GM18526 (cell line): ENCODE results near the gene MUC6.

Source experiments
- POLR2A ChIP-seq: IDR thresholded peaks from 3 replicates; pipeline ENCODE4 v1.6.1; 2011; ENCODE audit not compliant: insufficient read length; ENCODE audit errors: extremely low read depth

The MUC6 gene

DNA sequence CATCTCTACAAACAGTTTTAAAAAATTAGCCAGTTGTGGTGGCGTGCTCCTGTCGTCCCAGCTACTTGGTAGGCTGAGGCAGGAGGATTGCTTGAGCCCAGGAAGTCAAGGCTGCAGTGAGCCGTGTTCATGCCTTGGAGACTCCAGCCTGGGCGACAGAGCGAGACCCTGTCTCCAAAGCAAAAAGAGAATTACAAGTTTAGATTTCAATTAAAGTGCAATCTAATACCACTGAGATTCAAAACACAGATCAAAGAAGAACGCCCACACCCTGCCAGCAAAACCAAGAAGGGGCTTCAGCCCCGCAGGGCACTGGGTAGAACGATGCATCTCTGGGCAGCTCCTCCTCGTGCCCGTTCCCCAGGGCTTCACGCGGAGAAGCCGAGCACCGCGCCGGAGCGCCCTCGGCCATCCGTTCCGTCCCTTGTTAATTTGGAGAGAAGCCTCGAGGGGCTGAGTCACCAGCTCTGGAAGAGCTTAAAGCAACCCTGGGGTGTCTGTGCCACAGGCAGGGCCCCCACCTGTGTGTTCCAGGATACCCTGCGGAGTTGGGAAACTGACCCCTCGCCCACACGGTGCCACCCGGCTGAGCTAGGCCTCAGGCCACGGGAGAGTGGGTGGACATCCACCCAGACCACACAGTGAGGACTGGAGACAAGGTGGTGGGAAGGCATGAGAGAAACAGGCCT, 63.9 kb downstream of the MUC6 start:
- no peak for TF ChIP-seq POLR2A

DNA sequence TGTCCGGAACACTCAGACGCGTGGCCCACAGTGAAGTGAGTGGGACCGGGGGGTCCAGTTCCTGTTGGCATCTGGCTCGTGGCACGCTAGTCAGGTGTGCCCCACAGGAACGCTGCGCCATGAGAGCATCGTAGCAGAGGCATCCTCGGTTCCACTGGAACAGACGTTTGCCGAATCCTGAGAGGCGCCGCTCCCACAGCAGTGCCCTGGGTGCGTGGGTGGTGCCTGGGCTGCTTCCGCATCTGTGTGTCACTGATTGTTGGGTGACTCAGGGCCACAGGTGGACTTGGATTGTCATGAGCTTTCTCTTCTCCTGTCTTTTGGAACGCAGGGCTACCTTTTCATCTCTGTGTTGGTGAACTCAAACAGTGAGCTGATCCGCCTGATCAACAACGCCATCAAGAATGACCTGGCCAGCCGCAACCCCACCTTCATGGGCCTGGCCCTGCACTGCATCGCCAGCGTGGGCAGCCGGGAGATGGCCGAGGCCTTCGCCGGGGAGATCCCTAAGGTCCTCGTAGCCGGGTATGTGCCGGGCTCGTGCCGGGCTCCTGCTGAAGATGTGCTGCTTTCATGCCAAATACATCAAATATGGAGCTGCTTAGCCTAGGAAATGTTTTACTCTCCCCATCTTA, 64.7 kb downstream of the MUC6 start:
- TF ChIP-seq POLR2A = no peak

DNA sequence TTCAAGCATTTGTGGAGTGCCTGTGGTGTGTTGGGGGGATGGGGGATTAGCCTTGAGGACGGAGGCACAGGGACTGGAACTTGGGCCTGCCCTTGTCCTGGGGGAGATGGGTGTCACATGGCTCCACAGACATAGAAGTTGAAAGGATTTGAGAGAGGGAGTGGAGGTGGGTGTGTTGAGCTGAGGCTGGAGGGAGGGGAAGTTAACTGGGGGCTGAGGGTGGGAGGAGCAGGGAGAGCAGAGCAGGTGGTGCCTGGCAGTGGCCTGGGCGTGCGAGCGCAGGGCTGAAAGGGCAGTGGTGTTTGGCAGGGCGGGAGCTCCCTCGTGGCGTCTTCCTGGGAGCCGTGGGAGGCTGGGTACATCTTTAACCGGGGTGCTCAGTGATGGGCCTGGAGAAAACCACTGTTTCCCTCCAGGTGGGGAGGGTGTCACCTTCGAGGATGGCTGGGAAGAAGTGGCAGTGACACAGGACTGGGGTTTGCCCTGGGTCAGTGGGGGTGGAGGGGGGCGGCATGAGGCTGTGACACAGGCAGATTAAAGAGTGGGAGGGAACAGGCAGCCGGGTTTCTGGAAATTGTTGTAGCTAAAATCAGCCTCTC, 65.3 kb downstream of the MUC6 start:
- no peak for TF ChIP-seq POLR2A

DNA sequence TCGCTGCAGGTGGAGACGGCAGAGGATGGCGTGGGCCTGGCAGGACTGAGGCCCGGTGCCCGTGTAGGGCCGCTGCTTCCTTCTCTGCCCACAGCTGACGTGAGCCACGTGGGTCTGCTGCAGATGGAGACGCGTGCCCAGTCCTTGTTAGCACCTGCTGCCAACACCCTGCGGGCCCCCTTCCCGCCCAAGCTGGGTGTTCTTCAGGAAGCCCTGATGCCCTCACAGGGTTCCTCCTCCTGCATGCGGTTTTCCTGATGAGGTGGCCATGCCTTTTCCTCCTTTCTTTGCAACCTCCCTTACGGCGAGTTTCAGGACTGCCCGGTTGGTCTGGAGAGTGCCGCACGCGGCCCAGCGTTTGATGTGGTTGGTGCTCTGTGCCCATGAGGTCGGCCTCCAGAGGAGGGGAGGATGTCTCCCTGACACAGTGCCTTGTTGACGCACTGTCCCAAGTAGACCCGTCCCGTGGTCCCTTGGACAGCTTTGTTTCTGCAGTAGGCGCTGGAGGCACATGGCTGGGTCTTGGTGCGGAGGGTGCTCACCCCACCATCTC, 66.1 kb downstream of the MUC6 start:
- TF ChIP-seq POLR2A = no peak

DNA sequence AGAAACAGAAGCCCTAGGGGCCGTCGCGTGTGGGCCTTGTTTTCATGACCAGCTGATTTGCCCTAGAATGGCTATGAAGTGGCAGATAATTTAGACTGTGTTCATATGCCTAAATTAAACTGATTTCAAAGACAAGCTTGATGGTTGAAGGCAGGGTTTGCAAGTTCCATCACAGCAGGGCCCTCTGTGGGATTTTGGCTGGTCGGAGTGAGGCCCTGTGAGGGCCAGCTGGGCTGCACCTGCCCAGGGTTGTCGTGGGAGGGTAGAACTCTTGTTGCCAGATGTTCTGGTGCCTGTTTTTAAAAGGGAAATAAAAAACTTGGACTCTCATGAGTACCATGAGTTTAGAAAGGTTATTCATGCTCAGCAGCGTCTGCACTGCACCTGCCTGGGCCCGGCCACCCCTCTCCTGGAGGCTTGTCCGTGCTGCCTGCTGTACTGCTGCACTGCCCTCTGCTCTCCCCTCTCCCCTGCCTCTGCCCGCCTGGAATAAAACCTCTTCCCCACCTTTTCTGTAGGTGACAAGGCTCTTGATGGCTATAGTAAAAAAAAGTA, 66.8 kb downstream of the MUC6 start:
- no peak for TF ChIP-seq POLR2A

DNA sequence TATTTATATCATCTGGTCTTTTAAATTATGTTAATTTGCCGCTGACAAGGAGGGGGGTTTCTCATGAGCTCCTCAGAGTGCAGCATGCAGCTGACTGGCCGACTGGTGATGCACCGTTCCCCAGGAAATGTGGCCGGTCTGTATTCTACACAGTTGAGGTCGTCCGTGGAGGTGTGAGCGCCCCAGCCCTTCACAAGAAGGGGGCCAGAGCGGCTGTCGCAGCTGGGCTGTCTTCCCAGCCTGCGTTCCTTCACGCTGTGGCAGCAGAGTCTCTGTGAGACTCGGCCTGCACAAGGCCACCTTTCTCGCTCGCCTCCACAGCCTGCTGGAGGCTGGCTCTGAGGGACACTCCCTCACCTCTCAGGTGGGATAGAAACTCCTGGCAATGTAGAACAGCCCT, 67.7 kb downstream of the MUC6 start:
- no peak for TF ChIP-seq POLR2A

DNA sequence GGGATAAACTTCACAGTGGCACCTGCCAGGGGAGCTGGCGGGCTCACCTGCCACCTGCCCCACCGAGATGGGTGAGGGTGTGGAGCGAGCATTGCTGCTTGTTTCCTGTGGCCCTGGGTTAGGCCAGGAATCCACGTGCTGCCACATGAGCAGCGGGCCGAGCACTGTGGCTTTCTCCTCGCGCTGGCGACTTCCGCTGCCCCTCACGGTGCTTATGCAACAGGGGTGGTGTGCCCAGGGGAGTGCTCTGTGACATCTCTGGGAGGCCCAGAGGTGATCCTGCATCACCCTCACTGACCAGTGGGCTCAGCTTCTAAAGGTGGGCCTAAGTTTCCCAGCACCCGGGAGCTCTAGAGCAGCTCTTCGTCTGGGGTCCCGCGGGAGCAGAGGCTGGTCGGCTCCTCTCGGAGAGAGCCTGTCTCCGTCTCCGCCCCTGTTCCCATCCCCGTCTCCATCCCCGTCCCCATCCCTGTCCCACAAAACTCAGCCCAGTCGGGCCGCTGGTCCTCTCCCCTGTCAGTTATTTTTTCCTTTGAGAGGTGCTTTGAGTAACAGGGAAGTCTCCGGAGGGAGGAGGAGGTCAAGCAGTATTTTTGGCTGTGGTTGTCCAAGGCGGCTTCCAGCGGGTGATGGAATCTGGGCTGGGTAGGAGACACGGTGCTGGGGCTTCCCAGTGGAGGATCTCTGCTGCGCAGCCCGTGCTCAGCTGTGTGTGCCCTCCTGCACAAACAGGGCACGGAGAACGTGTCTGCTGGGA, 68.3 kb downstream of the MUC6 start:
- TF ChIP-seq POLR2A = no peak

DNA sequence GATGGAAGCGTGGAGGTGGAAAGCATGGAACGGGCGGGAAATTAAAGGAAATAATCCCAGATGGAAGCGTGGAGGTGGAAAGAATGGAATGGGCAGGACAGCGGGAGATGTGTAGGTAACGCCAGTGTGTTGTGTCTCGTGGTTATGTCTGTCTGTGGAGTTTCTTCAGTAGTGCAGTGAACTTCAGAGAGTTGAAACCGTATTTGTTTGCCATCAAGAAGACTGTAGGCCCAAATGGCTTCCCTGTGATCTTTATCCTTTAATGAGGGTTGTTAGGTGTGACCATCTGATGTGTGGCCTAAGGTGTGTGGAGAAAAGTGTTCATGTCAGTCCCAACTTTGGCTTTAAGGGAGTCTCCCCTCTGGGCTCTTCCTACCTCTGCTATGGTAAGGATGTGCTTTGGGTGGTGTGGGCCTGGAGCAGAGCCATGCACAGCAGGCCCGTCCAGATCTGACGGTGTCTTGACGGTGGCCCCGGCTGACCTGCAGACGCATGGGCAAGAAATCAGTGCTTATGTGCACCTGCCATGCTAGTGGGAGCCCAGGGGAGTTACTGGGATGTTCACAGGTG, 71.2 kb downstream of the MUC6 start:
- TF ChIP-seq POLR2A = no peak

DNA sequence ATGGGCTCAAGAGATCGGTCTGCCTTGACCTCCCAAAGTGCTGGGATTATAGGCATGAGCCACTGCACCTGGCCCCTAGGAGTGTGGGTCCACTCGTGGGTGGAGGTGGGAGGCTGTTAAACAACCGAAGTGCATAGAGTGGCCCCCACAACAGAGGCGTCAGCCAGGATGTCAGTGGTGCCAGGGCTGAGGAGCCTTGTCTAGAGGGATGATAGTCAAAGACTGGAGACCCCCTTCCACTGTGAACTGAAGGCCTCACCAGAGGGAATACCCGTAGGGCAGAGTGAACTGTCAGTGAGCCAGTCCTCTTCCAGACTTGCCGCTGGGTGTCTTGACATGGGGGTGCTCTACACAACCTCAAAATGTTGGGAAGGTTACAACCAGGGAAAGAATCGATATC, 72.7 kb downstream of the MUC6 start:
- no peak for TF ChIP-seq POLR2A
